Colon (tissue), 2 donors: ENCODE data around the gene GNAT2.

Experiments
- FAIRE-seq: peaks from 2 replicates; lab custom pipeline; 2012; peaks lifted over from hg19 to GRCh38; lab: Jason Lieb, UNC
- donor health status: control.
- donor health status: control.

GNAT2 gene

DNA sequence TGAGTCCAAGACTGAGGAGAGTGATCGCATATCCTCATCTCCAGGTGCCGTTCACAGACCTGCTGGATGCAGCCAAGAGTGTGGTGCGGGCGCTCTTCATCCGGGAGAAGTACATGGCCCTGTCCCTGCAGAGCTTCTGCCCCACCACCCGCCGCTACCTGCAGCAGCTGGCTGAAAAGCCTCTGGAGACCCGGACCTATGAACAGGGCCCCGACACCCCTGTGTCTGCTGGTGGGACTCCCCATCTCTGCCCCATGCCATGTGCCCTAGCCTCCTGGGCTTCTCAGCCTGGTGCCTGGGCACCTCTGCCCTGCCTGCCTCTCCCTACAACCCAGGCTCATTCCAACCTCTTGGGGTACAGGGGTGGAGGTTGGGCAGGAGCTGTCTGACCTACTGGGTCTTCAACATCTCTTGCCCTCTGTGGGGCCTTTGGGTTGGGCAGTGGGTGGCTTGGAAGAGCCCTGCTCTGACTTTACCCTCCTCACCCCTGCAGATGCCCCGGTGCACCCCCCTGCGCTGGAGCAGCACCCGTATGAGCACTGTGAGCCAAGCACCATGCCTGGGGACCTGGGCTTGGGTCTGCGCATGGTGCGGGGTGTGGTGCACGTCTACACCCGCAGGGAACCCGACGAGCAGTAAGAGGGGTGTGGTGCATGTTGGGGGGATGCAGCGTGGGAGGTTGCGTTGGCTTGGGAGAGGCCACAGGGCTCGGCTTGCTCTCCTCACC, 7.4 kb upstream of the GNAT2 start:
- FAIRE-seq, result no peak

DNA sequence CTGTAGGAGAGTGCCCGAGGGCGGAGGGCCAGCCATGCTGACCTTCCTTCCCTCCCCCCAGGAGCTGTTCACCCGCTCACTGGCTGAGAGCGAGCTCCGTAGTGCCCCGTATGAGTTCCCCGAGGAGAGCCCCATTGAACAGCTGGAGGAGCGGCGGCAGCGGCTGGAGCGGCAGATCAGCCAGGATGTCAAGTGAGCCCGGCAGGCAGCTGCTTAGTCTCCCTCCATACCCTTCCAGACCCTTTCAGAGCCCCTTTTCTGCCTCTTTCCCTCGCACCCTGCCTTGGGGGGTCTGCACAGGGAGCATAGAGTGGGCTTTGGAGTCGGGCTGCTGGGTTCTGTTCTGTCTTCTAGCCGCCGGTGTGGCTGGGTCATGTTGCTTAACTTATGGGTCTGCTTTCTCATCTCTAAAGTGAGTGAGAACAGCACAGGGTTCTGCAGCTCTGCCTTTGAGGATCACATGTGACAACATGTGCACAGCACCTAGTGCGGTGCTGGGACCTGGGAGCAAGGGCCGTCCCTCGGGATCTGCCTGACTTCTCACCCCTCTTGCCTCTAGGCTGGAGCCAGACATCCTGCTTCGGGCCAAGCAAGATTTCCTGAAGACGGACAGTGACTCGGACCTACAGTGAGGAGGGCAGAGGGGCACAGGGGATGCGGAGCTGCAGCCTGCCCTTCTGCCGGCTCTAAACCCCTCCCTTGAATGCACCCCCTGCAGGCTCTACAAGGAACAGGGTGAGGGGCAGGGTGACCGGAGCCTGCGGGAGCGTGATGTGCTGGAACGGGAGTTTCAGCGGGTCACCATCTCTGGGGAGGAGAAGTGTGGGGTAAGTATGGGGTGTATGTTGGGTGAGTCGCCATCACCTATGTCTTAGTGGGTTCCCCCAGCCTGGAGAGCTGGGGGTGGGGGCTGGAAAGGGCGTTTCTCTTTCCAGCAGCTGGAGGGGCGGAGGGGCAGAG, 6.5 kb upstream of the GNAT2 start:
- no peak for FAIRE-seq

DNA sequence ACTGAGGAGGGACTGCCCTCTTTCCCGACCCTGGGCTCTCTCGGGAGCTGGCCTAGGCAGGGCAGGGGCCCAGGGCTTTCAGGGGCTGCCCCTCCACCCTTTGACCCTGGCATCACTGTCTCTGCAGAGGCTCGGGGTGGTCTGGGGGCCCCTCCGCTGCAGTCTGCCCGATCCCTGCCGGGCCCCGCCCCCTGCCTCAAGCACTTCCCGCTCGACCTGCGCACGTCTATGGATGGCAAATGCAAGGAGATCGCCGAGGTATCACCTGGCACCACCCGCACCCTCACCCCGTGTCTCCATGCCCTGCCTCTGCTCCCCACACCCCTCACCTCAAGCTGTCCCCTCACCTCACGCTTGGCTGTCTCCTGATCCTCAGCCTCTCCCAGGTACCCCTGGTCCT, 5.8 kb upstream of the GNAT2 start:
- no peak for FAIRE-seq

DNA sequence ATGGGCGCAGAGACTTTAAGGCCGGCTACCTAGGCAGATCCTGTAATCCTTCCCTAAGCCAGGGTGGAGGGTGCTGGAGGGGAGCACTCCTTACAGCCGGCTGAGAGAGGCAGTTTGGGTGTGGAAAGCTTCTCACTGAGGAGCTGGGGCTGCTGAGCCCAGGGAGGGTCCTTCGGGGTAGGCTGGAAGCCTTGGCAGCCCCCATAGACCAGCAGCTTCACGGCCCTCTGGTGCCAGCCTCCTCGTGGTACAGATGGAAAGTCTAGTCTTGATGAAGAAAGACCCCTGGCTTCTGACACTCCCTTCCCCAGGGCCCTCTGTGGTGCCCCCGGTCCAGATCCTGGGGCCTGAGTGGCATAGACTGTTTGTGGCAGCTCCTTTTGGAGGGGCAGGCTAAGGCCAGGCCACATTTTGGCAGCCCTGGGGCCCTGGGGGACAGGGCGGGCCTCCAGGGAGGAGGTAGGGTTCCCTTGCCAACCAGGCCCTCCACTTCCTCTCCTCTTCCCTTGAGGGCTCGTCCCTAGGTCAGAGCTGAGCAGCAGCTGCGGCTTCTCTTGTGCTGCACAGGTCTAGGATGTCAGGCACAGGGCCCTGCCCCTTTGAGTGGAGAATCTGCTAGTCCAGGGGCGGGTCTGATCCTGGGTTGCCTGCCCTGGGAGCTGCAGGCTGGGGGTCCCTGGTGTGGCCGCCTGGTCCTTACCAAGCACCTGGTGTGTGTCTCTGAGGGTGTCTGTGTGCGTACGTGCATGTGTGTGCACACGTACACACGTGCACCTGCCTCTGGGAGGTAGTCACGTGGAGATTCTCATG, 5.0 kb upstream of the GNAT2 start:
- no peak for FAIRE-seq

DNA sequence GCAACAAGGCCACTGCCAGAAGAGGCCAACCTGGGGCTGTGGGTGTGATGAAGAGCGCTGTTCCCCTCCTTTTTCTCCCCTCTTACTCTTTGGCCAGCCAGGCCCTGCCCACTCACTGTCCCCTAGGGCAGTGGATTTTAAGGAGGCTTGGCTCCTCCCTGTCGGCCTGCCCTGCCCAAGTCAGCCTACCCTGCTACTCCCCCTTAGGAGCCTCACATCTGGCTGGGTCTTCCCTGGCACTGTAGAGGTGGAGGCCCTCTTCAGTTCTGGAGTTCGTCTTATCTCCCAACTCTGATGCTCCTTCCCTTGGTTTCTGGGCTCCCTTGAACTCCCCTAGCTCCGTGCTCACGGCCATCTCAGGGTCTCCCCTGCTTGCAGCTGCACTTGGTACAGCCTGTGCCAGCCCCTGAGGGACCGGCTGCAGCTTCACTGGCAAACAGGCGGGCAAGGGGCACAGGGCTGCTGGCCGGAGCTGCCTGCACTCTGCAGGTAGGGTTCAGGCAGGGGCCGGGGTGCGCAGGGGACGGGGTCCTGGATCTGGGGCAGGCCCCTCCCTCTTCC, 4.3 kb upstream of the GNAT2 start:
- no peak for FAIRE-seq

DNA sequence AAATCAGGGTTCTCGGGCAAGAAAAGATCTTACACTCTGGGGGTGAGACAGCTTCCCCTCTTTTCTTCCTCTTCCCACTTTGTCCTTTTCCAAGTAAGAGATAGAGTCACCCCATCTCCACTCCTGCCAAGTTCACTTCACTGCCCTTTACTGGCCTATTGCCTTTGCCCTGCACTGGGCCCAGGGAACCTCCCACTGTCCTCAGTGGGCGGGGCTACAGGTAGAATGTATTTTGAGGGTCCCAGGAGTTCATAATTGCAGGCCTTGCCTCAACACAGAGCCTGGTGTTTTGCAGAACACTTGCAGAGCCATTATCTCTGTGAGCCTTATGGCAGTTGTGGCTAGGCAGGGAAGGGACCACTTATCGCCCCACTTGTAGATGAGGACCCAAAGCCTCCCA, 3.5 kb upstream of the GNAT2 start:
- FAIRE-seq, result no peak

DNA sequence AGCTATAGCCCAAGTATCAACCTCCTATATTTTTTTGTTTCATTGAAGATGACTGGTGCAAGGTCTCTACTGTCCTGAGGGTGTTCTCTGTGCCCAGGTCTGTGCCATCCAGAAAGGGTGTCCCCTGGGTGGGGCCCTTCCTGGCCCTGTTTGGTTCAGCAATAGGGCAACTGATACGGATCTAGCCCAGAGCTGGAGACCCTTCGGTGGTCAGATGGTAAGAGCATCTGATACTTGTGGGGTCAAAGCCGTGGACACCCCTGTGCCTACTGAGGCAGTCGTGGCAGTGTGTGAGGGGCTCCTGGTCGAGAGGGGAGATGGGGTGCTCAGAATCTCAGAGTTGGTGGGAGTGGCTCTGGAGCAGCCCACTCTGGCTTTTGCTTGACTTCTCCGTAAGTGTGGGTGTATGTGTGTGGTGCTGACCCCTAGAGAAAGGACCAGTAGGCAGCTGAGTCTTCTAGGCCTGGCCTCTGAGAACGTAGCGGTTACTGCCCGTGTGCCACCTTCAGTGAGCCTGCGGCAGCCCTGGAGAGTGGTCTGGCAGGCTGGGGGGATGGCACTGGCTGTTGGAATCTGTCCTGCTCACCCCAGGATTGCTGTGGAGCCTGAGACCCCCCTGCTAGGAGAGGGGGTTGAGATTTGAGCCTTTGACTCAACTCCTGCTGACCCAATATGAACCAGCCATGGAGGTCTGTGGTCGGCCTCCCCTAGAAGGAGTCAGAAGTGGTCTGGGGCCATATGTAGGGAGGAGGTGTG, 2.9 kb upstream of the GNAT2 start:
- no peak for FAIRE-seq

DNA sequence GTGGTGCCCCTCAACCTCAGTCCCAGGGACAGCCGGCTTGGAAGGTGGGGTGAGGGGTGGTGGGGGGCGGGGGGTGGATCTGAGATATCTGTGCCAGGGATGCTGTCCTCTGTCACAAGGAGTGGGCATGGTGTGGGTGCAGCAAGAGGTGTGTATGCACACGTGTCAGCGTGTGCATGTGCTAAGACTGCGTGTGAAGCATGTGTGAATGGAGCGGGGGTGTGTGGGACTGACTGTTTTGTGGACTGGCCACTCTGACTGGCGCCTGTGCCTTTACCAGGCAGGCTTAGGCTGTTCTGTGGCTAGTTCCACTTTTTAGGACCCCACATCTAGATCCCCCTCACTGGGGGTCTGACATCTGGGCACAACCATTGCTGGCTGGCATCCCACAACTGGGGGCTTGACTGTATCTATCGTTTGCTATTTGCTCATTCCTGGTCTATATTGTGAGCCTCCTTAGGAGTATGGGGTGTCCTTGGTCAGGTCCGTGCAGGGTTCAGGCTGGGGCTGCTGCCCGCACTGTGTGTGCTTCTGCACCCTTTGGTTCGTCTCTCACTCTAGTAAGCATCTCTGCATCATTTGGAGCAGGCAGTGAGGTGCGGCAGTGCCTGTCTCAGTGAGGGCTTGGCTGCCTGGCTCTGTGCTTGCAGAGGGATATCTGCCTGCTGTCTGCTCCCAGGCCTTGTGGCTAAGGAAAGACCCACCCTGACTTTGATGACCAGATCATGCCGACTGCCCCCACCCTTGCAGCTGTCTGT, 2.1 kb upstream of the GNAT2 start:
- no peak for FAIRE-seq

DNA sequence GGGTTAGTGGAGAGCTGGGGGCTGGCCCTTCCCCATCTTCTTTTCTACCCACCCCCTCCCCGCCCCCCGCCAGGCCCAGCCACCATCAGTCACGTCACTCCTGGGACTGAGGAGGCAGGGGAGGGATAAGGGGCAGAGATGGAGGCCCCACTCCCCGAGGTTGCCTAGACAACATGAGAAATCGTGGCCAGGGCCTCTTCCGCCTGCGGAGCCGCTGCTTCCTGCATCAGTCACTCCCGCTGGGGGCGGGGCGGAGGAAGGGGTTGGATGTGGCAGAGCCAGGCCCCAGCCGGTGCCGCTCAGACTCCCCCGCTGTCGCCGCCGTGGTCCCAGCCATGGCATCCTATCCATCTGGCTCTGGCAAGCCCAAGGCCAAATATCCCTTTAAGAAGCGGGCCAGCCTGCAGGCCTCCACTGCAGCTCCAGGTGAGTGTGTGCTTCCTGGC, 1.4 kb upstream of the GNAT2 start:
- no peak for FAIRE-seq

DNA sequence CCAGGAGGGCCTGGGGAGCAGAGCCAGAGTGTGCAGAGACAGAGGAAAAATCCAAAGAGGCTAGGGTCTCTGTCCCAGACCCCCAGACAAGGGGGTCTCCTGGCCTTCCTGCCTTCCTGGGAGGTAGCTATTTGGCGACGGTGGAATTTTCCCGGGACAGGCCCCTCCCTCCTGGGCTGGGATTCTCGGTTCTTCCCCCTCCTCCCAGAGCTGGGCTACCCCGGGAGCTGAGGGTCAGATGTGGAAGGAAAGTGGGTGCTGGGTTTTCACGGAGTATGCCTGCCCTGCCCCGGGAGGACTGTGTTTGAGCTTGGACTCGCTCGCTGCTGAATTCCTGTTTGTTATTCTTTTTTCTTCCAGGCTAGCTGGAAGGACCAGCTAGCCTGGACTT, 980 bp upstream of the GNAT2 start:
- no peak for FAIRE-seq

DNA sequence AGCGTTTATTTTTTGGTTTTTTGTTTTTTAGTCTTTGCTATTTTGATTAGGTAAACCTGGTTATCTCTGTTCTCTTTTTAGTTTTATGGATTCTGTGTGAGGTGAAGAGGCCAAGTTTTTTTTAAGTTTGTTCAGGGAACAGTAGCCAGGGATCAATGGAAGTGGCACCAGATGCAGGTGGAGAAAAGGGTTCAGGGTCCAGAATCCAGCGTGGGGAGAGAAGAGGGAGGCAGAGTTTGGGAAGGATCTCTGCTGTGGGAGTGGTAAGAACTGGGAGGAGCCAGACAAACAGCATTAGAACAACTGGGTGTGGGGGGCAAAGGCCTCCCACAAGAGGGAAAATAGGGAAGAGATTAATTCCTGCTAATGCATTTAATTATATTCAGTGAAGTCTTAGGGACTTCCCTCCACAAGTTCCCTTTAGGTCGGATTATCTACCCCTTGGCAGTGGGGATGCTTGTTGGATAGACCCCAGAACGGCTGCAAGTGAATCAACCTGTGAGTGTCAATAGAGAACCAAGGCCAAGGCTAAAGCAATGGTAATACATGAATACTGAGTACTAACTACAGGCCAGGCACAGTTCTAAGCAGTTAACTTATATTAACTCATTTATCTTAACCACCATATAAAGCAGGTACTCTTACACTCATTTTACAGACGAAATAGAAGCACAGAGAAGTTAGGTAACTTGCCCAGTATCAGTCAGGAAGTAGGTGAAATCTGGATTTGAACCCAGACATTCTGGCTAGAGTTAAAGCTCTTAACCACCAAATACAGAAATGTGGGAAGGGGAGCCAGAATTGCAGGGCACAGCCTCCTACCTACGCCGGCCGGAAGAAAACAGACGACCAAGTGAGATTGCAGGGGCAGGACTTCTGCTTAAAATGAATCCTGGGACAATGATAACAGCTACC, 498 bp downstream of the GNAT2 start:
- FAIRE-seq, result no peak

DNA sequence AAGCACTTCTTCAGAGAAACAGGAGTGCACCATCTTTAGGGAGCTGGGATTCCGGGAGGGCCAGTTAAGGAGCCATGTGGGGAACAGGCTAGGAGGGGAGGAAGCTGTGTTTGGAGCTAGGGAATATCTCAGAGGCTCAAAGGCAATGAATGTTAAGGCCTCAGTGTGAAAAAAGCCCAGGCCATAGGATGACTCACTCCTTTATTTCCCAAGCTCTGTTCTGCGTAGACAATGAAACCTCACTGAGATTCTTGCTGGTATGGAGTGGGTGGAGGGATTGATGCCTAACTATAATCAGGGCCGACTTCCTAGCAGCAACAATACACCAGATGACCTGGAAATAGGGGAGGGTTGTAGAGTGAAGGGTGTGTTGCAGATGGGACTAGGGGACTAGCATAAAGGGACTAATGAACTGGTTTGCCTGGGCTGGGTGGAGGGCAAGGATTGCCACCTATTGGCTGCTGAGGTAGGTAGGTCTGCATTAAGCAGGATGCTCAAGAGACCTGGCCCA, 2.1 kb downstream of the GNAT2 start:
- FAIRE-seq, result no peak

DNA sequence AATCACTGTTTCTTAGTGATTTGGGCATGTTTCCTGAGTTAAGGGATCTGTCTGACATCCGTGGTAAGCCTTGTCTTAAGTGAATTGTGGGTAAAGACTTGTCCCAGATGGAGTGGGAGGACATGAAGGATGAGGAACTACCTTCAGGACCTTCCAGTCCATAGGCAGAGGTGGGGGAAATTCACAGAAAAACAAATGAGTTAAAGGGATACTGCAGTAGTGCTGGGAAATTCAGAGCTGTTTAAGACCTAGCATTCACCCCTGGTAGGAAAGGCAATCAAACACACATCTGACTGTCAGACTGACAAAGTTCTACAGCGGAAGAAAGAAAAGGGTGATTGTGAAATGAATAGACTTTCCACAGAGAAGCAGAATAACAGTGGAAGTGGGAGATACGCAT, 3.0 kb downstream of the GNAT2 start:
- no peak for FAIRE-seq

DNA sequence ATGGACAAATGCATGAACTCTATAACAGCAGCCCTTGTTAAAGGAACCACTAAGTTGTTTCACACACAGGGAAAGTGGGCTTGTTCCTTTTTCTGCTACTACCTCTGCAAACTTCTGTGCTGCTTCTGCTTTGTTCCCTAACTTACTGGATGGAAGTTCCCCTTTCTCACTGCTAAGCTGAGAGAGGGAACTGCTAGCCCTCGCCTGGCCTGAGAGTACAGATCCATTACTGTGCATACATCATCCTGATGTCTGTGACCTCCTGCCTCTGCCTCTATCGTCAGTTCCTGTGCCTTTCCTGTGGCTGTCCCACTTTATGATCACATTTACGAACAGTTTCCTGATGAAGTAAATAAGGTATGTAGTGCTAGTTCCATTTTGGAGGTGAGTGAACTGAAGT, 3.5 kb downstream of the GNAT2 start:
- FAIRE-seq, result no peak

DNA sequence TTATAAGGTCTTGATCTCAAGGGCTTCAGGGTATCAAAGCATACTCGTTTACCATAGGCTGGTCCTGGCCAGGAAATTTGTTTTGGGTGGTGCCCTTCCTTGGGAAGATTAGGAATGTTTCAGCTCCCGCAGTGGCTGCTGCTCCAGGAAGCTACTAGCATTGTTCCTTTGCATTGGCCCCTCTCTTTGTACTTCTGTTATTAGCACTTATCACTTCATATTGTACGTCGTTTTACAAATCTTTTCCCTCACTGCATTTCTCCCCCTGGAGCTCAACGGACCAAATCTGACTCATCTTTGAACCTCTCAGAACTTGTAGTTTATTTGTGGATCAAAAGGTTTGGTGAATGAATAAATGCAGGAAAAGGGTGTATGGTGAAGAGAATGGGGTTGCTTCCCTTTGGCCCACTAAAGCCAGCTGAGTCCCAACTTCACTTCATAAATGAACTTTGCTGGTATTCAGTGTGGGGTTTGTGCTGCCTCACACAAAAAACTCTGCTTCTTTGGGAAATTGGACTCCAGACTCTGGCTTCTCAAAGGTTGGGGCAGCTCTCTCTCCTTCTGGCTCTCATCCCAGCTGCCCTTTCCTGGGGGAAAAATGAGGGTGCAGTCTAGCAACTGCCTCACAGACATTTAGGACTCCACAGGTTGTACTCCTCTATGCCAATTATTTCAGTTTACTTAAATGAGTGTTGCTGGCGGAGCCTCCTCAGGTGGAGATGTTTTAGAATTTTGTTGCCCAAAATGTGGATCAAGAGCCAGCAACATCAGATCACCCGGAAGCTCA, 5.9 kb downstream of the GNAT2 start:
- no peak for FAIRE-seq

DNA sequence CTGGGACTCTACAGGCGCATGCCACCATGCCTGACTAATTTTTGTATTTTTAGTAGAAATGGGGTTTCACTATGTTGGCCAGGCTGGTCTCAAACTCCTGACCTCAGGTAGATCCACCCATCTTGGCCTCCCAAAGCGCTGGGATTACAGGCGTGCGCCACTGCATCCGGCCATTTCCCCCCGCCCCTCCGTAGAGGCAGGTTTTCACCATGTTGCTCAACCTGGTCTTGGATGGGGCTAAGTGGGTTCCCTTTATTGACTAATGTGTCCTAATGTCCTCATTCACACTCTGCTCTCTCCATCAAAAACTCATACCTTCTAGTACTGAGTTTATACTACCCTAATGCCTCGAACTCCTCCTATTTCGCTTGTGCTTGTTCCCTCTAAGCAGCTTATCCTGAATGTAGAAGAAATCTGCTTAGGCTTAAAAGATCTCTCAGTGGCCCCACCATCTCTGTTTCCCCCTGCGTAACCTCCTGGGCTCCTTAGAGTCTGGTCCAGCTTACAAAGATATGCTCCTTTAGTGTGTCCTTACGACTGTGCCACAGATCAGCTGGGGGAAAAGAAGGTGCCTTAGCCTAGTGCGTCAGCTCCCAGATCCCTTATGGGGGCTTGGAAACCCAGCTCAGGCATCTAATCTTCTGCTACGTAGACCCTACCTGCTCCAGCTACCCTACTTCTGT, 8.0 kb downstream of the GNAT2 start:
- FAIRE-seq, result no peak

DNA sequence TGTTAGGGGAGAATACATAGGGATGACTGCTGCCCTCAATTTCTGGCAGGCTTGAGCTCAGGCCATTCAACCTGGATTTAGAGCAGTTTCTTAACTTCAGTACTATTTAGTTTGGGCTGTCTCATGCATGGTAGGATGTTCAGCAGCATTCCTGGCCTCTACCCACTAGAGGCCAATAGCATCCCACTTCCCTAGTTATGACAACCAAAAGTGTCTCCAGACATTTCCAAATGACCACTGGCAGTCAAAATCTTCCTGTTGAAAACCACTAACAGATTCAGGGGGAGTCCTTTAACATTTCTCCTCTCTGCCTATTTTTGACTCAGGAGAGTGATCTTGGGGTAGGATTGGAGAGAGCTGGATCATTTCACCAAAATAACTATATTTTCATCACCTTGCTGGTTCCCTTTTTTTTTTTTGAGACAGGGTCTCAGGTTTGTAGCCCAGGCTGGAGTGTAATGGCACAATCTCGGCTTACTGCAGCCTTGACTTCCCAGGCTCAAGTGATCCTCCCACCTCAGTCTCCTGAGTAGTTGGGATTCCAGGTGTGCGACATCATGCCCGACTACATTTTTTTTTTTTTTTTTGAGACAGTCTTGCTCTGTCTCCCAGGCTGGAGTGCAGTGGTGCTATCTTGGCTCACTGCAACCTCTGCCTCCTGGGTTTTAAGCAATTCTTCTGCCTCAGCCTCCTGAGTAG, 8.7 kb downstream of the GNAT2 start:
- FAIRE-seq, result no peak
